Left kidney (tissue), 2 donors: ENCODE results near the gene NABP1. TPM values are rescaled to one million over a fixed set of nuclear protein-coding genes. Genes with fewer than 3 reads are reported as not detected.

Experiments
- DNase-seq: peaks from one replicate; pipeline ENCODE4 v3.0.0-alpha.2; 2013
- polyA plus RNA-seq: library from polyadenylated mRNA; unstranded; fragments of 120-200 nt; gene quantifications from one replicate; pipeline ENCODE4 v1.2.1, GENCODE V29; 2013; ENCODE audit not compliant: insufficient read length

Gene NABP1
- polyA plus RNA-seq, 1 donor: 39.5 TPM

- no peak for DNase-seq
These were observed 28.9 kb downstream of the NABP1 start for GRCh38 chr2:191706791-191707190.

GRCh38 chr2:191707542-191707941, 29.6 kb downstream of the NABP1 start:
- DNase-seq: no peak

- DNase-seq: no peak
These were observed 32.5 kb downstream of the NABP1 start for GRCh38 chr2:191710411-191710900.

GRCh38 chr2:191711621-191712020, 33.7 kb downstream of the NABP1 start:
- DNase-seq: no peak

- DNase-seq: no peak
These were observed 35.9 kb downstream of the NABP1 start for GRCh38 chr2:191713837-191714236.

GRCh38 chr2:191714925-191715324, 37.0 kb downstream of the NABP1 start:
- DNase-seq: no peak

- no peak for DNase-seq
These were observed 37.5 kb downstream of the NABP1 start for GRCh38 chr2:191715471-191715870.

- DNase-seq: no peak
These were observed 41.3 kb downstream of the NABP1 start for GRCh38 chr2:191719261-191719660.

GRCh38 chr2:191719938-191720337, 42.0 kb downstream of the NABP1 start:
- DNase-seq: no peak

- DNase-seq: no peak
These were observed 43.4 kb downstream of the NABP1 start for GRCh38 chr2:191721331-191721730.

GRCh38 chr2:191724015-191724414, 46.1 kb downstream of the NABP1 start:
- no peak for DNase-seq

- DNase-seq: no peak
These were observed 51.1 kb downstream of the NABP1 start for GRCh38 chr2:191728750-191729624.

- DNase-seq: peak; percentile 6
These were observed 52.3 kb downstream of the NABP1 start for GRCh38 chr2:191730263-191730662.

Other genes starting within 250 kb of the NABP1 start
- 30.0 TPM for gene CAVIN2, start 169.0 kb downstream of the NABP1 start, polyA plus RNA-seq